GM21515 (cell line): ENCODE results near the gene MAP3K12.
A peak's percentile ranks its signal among the peaks of the same experiment; 100 is the strongest.
"Not testable (repeated sequence)": the region's sequence is repeated elsewhere in the genome, so short reads cannot be mapped to it uniquely, and the experiment has no call there.

Source experiments
- ATAC-seq: cut with Tn5 transposase; IDR thresholded peaks from one replicate; pipeline ENCODE4 v1.9.1; 2021; ENCODE audit not compliant: unreplicated experiment

The MAP3K12 gene, protein sequence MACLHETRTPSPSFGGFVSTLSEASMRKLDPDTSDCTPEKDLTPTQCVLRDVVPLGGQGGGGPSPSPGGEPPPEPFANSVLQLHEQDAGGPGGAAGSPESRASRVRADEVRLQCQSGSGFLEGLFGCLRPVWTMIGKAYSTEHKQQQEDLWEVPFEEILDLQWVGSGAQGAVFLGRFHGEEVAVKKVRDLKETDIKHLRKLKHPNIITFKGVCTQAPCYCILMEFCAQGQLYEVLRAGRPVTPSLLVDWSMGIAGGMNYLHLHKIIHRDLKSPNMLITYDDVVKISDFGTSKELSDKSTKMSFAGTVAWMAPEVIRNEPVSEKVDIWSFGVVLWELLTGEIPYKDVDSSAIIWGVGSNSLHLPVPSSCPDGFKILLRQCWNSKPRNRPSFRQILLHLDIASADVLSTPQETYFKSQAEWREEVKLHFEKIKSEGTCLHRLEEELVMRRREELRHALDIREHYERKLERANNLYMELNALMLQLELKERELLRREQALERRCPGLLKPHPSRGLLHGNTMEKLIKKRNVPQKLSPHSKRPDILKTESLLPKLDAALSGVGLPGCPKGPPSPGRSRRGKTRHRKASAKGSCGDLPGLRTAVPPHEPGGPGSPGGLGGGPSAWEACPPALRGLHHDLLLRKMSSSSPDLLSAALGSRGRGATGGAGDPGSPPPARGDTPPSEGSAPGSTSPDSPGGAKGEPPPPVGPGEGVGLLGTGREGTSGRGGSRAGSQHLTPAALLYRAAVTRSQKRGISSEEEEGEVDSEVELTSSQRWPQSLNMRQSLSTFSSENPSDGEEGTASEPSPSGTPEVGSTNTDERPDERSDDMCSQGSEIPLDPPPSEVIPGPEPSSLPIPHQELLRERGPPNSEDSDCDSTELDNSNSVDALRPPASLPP

GRCh38 chr12:53499266-53500141, at the start of gene MAP3K12:
TSS of gene MAP3K12 (minus strand) at chr12:53499458. CDS start at chr12:53487391, 12,067 bp downstream.
- ATAC-seq: no peak

DNA sequence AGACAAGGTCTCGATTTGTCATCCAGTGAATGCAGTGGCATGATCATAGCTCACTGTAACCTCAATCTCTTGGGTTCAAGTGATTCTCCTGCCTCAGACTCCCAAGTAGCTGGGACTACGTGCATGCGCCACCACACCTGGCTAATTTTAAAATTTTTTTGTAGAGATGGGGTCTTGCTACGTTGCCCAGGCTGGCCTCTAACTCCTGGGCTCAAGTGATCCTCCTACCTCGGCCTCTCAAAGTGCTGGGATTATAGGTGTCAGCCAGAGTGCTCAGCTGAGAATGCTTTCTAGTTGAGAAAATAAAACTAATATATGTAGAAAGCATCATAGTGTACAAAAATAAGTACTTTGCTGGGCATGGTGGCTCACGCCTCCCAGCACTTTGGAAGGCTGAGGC, 49.1 kb upstream of the MAP3K12 start:
- not testable (repeated sequence) for ATAC-seq

DNA sequence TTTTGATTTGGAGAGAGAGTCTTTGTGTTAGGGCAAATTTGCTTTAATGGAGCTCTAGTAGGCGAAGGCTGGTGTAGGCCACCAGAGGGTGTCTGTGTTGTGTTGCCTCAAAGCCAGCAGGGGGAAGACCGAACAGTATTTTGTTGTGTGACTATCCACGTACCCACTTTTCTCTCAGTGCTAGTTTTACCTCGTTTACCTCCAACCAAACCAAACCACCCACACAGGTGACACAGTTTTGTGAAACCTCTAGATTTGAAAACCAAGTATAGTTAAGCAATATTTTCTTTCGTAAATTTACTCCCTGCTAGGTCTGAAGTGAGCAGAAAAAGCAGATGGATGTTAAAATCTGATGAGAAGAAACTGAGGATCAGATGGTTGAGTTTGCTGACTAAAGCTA, 44.3 kb upstream of the MAP3K12 start:
- peak; percentile 73 for ATAC-seq

- ATAC-seq: no peak
Measured at GRCh38 chr12:53539526-53539925, 40.3 kb upstream of the MAP3K12 start.

- ATAC-seq: no peak
Measured at GRCh38 chr12:53538209-53538689, 39.0 kb upstream of the MAP3K12 start.

DNA sequence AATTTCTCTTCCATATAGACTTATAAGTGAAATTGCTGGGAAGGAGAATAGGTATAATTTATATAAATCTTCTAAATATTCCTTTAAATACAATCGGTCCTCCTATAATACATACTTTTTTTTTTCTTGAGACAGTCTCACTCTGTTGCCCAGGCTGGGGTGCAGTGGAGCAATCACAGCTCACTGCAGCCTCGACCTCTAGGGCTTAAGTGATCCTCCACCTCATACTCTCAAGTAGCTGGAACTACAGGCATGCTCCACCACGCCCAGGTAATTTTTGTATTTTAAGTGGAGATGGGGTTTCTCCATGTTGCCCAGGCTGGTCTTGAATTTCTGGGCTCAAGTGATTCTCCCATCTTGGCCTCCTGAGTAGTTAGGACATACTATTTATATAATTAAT, 37.7 kb upstream of the MAP3K12 start:
- ATAC-seq: no peak

GRCh38 chr12:53533471-53533870, 34.2 kb upstream of the MAP3K12 start:
- no peak for ATAC-seq

DNA sequence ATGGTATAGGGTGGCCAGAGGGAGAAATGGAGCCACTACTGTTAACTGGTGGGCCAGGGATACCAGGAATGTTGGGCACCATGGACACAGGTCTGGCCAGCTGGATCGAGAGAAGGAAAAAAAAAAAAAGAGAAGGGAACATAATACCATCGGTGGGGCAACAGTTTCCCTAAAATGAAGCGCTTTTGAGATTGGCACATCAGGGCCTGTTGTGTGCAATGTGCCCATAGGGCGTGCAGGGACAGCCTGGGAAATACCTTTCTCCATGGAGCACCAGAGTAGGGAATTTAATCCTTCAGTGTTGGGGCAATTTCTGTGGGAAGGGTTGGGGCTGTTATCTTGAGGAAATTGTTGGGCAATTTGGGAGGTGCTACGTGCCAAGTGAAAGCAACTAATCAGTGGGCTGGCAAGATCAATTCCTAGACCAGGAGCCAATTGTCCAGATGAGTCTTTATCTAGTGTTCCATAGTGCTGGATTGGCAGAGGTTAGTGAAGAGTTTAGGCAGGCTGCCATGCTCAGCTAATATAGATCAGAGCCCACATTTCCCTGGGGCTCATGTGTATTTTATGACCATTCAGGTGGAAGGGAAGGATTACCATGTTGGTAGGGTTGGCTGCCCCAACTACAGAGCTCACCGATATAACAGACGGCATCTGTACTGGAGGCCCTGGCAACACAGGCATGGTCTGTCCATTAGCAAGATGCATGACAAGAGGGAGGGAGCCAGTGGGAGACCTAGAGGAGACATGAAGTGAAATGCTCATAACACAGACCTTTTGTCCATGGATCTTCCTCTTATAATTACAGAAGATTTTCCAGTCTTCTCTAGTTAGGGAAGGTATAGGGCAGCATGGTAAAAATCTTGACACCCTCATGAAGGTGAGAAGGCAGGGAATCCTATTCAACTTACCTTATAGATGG, 33.5 kb upstream of the MAP3K12 start:
- ATAC-seq: no peak

DNA sequence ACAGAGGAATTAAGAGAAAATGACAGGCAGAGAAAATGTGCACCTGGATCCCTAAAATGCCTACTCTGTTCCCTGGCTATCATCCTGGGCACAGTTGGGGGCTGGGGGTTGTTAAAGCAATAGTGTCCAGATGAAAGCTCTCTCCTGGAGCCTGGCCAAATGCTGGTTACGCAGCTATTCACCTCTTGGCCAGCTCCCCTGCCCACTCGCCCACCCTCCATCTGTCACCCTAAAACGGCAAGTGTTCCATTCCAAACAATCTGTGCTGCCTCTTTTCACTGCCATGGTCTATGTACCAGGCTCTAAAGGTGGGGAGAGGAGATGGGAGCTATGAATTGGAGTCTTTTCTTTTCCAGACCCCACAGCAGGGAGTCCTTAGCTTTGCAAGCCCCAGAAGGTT, 32.8 kb upstream of the MAP3K12 start:
- no peak for ATAC-seq

- no peak for ATAC-seq
Measured at GRCh38 chr12:53530920-53531319, 31.7 kb upstream of the MAP3K12 start.

DNA sequence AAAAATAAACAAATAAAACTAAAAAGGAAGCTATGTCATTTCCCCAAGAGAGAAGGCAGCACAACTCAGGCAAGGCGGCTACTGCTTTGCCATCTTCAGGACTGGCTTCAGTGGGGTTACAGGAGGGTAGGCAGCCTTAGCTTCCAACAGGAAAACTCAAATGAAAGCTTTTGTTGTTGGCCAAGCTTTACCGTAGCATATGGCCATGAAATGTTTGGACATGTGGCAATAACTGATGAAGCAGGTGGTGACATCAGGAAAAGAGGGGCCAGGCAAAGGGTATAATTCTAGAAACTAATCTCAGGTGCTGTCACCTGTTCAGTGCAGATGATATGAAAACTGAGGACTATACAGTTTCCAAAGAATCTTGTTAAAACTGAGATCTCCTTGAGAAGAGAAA, 30.8 kb upstream of the MAP3K12 start:
- ATAC-seq: no peak

DNA sequence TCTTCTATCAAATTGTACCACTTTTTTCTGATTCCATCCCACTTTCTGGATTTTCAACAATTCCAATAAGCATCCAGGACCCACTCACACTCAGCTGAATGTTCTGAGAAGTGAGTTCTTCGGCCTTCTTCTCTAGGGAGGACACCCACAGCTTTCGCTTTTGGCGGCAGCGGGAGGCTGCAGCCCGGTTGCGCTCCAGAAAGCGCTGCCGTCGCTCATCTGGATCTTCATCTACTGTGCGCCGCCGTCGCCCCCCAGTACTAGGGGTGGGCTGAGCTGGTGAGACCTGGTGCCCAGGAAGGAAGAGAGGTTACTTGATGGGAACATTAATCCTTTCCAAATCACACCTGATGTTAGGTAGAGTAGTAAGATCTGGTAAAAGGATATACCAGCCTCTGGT, 25.2 kb upstream of the MAP3K12 start:
- ATAC-seq: no peak

- ATAC-seq: no peak
Measured at GRCh38 chr12:53523131-53523530, 23.9 kb upstream of the MAP3K12 start.

GRCh38 chr12:53518381-53518780, 19.1 kb upstream of the MAP3K12 start:
- no peak for ATAC-seq

DNA sequence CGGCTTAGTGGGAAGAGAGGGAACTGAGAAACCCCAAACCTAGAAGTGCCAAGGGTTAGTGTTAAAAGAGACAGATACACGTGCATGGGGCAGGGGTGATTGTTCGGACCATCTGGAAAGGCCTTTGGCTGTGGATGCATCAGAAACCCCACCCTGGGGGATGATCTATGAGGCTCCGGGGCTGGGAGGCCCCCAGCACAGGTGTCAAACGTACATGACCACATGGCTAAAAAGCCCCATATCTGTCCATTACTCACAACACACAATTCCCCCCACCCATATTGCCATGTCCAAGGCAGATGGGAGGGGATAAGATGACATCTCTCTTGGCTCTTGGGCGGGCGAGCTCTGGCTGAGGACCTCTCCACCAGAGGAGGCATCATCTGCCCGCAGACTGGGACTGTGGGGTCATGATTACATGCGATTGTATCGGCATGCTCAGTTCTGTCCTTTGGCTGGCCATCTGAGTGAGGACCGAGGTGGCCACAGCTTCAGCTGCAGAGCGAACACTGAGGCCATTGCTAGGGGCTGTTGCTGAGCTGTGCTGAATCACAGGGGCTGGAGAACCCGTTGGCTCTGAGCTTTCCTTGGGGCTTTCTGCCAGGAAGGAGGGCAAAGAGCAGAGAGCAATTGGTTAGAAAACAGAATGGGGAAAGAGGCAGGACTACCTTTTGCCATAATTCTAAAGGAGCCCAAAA, 17.6 kb upstream of the MAP3K12 start:
- ATAC-seq: no peak

GRCh38 chr12:53515291-53515680, 16.0 kb upstream of the MAP3K12 start:
- no peak for ATAC-seq

DNA sequence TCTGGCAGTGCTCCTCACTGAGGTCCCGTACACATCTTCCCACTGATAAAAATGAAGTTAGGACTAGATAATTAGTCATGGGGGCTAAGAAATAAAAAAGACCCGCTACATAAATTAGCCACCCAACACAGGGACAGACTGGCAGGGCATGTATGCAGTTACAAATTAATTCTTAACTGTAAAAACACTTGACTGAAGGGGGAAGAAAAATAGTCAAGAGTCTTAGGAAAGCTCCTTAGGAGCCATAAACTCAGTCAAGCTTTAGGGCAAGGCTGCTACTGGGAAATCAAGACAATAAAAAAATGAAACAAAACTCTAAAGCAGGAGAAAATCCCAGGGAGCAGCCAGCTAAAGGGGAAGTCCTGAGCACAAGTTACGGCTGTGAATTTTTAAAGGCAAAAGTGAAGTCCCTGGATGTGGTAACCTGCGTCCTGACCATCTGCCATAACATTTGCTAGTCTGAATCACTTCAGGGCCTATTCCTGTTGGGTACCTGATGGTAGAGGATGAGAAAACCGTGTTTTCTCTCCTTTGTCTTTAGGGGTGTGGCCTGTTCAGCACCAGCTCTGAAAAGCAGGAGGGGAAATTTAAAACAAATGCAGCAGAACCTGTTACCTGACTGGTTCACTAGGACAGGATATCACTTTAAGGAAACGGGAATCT, 15.5 kb upstream of the MAP3K12 start:
- ATAC-seq: no peak

DNA sequence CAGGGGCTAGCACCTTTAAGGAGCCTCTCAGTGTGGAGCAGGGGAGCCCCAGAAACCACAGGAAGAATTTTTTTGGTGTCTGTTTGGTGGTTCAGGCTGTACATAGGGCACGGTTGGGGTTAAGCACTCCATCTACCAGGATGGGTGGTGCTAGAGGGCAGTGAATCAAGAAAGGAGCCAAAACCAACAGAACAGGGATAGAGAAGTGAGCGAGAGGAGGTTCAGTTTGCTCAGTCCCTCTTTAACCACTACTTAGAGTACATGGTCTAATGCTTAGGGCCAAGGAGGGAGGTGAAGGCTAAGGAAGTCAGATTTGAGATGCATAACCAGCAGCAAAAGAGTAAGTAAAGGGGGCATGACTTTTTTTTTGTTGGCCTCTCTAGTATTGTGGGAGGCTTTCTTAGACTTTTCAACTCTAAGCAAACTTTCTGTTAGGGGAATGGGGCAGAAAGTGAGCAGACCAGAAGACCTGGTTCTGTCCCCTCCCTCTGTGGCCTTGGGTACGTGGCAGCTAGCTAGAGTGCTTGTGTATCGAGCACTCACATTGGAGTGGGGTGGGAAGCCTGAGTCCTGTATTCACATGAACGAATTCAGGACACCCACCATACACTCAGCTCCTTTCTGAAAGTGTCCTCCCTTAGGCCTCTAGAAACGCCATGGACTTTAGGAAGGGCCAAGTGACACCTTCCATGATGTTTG, 14.6 kb upstream of the MAP3K12 start:
- ATAC-seq: no peak
